ENCODE results near the gene TBC1D25. TPM values are rescaled to one million over a fixed set of nuclear protein-coding genes. Genes with fewer than 3 reads are reported as not detected.

TBC1D25 gene
- total RNA-seq, 2 donors from 2014 or later, result 11.4 to 13.6 TPM

DNA sequence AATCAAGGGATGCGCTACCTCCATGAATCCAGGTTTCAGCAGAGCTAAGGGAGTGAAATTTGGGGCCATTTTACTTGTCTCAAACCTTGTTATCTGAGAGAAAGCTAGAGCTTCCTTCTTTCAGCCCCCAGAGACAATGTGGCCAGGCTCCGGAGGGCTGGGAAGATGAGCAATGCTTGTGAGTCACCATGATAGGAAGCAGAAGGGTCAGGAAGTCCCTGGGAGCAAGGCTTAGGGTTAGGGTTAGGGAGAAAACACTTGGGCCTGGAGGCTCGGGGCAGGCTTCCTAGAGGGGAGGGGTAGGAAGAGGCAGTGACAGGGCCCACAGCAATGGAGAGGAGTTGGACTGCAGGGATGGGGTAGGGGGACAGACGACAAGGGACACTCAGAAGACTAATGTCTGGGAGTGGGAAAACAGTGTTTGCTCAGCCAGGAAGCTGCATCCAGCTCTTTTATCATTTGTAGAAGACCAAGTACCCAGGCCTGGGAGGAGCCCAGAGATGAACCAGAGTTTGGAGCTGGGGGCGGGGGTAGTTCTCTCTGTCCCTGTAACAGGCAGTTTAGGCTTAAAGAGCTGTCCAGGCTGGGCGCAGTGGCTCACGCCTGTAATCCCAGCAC is 47.1 kb upstream of the TBC1D25 start:
- ATAC-seq (ENCODE audit: insufficient number of reproducible peaks, low FRiP score, low read depth), result no peak
- H3K27ac ChIP-seq, result no peak overlapping the region

DNA sequence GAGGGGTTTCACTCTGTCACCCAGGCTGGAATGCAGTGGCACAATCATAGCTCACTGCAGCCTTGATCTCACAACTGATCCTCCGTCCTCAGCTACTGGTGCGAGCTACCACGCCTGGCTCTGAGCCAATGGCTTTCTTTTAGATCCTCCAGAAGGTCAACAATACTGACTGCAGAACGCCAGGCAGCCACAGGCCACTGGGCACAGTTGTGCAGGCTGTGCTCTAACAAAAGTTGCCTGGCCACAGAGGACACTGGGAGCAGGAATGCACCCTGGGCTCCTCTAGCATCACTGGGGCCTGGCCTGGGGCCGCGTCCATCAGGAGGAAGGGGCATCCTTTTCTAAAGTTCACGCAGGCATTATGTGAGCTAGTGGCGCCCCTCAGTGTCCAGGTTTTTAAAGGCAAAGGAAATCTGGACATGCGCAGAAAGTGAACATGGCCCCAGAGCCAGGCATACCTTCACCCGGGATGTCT is 45.6 kb upstream of the TBC1D25 start:
- Histone ChIP-seq H3K9me3 (no peaks in the 10 kb centered on the region), H3K4me3 (no peak overlapping the region), H3K36me3 (no peaks in the 10 kb centered on the region), H3K27me3 (replicated peaks; ENCODE audit: insufficient read depth) (no peaks in the 10 kb centered on the region), H3K27ac (no peak overlapping the region), H3K4me1 (ENCODE audit: control insufficient read depth in 1 of 2, low read depth in 2 of 2) (no peaks in the 10 kb centered on the region)
- ATAC-seq (ENCODE audit: insufficient number of reproducible peaks, low FRiP score, low read depth), result no peak
- no peak for DNase-seq (ENCODE audit: low spot score)
- TF ChIP-seq, protein P1, sequence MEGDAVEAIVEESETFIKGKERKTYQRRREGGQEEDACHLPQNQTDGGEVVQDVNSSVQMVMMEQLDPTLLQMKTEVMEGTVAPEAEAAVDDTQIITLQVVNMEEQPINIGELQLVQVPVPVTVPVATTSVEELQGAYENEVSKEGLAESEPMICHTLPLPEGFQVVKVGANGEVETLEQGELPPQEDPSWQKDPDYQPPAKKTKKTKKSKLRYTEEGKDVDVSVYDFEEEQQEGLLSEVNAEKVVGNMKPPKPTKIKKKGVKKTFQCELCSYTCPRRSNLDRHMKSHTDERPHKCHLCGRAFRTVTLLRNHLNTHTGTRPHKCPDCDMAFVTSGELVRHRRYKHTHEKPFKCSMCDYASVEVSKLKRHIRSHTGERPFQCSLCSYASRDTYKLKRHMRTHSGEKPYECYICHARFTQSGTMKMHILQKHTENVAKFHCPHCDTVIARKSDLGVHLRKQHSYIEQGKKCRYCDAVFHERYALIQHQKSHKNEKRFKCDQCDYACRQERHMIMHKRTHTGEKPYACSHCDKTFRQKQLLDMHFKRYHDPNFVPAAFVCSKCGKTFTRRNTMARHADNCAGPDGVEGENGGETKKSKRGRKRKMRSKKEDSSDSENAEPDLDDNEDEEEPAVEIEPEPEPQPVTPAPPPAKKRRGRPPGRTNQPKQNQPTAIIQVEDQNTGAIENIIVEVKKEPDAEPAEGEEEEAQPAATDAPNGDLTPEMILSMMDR (IDR thresholded peaks at IDR 0.05), result no peak

More for the DNA sequence above, 47.1 kb upstream of the TBC1D25 start:
- H3K4me3 ChIP-seq, result no peak overlapping the region
- no peaks in the 10 kb centered on the region for H3K9me3 ChIP-seq
- H3K36me3 ChIP-seq, result no peaks in the 10 kb centered on the region
- H3K4me1 ChIP-seq (ENCODE audit: control insufficient read depth in 1 of 2, low read depth in 2 of 2), result no peaks in the 10 kb centered on the region
- TF ChIP-seq, protein P1 (IDR thresholded peaks at IDR 0.05), result no peak
- DNase-seq (ENCODE audit: low spot score), result no peak
- H3K27me3 ChIP-seq (replicated peaks; ENCODE audit: insufficient read depth), result no peaks in the 10 kb centered on the region

DNA sequence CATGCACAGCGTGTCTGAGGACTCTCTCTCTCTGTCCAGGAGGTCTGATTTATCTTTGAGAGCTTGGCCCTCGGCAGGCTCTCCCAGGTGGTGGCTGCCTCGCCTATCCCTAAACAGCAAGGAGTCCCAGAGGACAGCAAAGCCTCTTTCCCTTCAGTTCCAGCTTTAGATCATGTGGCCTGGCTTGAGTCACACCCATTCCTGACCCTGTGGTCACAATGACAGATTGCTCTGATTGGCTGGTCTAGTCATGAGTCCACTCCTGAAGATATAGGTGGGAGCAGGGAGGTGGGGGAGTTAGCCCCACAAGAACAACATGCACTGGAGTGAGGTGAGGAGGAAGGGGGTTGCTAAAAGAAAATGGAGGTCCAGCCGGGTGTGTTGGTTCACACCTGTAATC is 42.9 kb upstream of the TBC1D25 start:
- Histone ChIP-seq H3K27ac (no peak overlapping the region), H3K27me3 (replicated peaks; ENCODE audit: insufficient read depth) (no peaks in the 10 kb centered on the region), H3K36me3 (no peaks in the 10 kb centered on the region), H3K9me3 (no peaks in the 10 kb centered on the region), H3K4me3 (no peak overlapping the region), H3K4me1 (ENCODE audit: control insufficient read depth in 1 of 2, low read depth in 2 of 2) (no peaks in the 10 kb centered on the region)
- no peak for ATAC-seq (ENCODE audit: insufficient number of reproducible peaks, low FRiP score, low read depth)
- DNase-seq (ENCODE audit: low spot score), result no peak
- TF ChIP-seq, protein P1 (IDR thresholded peaks at IDR 0.05), result no peak

DNA sequence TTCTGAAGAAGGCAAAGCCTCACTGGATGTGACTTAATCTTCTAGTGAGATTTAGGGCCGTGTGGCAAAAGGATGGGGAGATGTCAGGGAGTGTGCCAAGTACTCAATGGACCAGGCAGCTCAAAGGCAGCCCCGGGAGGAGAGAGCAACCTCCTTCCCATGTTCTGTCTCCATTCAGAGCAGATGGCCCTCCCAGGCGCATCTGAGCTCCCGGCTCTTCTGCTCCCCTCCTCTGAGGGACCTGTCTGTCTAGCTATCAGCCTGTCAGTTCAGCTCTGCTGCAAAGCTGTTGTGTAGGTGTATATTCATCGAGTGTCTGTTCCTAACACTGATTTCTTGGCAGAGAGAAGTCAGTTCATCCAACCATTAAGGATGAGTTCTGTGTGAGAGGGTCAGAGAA is 41.6 kb upstream of the TBC1D25 start:
- DNase-seq (ENCODE audit: low spot score) (no peak), ATAC-seq (ENCODE audit: insufficient number of reproducible peaks, low FRiP score, low read depth) (no peak)
- no peaks in the 10 kb centered on the region for H3K9me3 ChIP-seq
- H3K4me1 ChIP-seq (ENCODE audit: control insufficient read depth in 1 of 2, low read depth in 2 of 2), result no peaks in the 10 kb centered on the region
- TF ChIP-seq, protein P1 (IDR thresholded peaks at IDR 0.05), result no peak
- no peaks in the 10 kb centered on the region for H3K27me3 ChIP-seq (replicated peaks; ENCODE audit: insufficient read depth)
- H3K36me3 ChIP-seq, result no peaks in the 10 kb centered on the region
- no peak overlapping the region for H3K27ac ChIP-seq
- H3K4me3 ChIP-seq, result no peak overlapping the region

GRCh38 chrX:48498374-48498809 is 41.1 kb upstream of the TBC1D25 start:
- DNase-seq (ENCODE audit: low spot score), result no peak

More at GRCh38 chrX:48498374-48498809, 41.1 kb upstream of the TBC1D25 start:
- TF ChIP-seq, protein P1 (IDR thresholded peaks at IDR 0.05), result no peak
- ATAC-seq (ENCODE audit: insufficient number of reproducible peaks, low FRiP score, low read depth), result no peak
- H3K27me3 ChIP-seq (replicated peaks; ENCODE audit: insufficient read depth), result no peaks in the 10 kb centered on the region
- H3K9me3 ChIP-seq, result no peaks in the 10 kb centered on the region
- H3K27ac ChIP-seq, result no peak overlapping the region
- no peaks in the 10 kb centered on the region for H3K36me3 ChIP-seq
- no peaks in the 10 kb centered on the region for H3K4me1 ChIP-seq (ENCODE audit: control insufficient read depth in 1 of 2, low read depth in 2 of 2)
- H3K4me3 ChIP-seq, result no peak overlapping the region

Data from thoracic aorta (tissue), 2 donors.